HepG2 (cell line): ENCODE measurements around the gene ATG9A. TPM values are rescaled to one million over a fixed set of nuclear protein-coding genes. Genes with fewer than 3 reads are reported as not detected.

ENCODE experiments used
- GATAD2A ChIP-seq: IDR thresholded peaks from 2 replicates; pipeline ENCODE4 v1.6.1; 2016
- HNF4A ChIP-seq: sonication (generic); formaldehyde crosslinking; IDR thresholded peaks from 2 replicates; pipeline ENCODE4 v1.4.0; 2020; ENCODE audit warnings: missing genetic modification reagents
- NONO ChIP-seq, 2 experiments: fragments of 450-650 bp in 1 of 2; sonication (generic) in 1 of 2; formaldehyde crosslinking in 1 of 2; IDR thresholded peaks in 1 of 2; conservative IDR thresholded peaks in 1 of 2; 2 replicates each; pipeline versions ENCODE4 v1.6.1 to v1.8.0; 2017 to 2022; ENCODE audit warnings: mild to moderate bottlenecking in 1 of 2, missing genetic modification reagents in 1 of 2, moderate library complexity in 1 of 2
- RARA ChIP-seq: IDR thresholded peaks from 2 replicates; pipeline ENCODE4 v1.6.1; 2016; ENCODE audit warnings: missing genetic modification reagents, missing compliant biosample characterization
- SALL1 ChIP-seq: sonication (generic); formaldehyde crosslinking; IDR thresholded peaks from 2 replicates; pipeline ENCODE4 v1.8.0; 2022; ENCODE audit warnings: mild to moderate bottlenecking, missing genetic modification reagents
- SATB2 ChIP-seq: sonication (generic); formaldehyde crosslinking; IDR thresholded peaks from 2 replicates; pipeline ENCODE4 v1.5.0; 2020; ENCODE audit warnings: missing genetic modification reagents
- SIN3B ChIP-seq: fragments of 150-350 bp; IDR thresholded peaks from 2 replicates; pipeline ENCODE4 v1.6.1; 2014; ENCODE audit warnings: low read length
- SNRNP70 ChIP-seq: fragments of 200-400 bp; formaldehyde crosslinking; IDR thresholded peaks from 2 replicates; pipeline ENCODE4 v1.6.1; 2017; ENCODE audit warnings: mild to moderate bottlenecking, low read depth, low read length, moderate library complexity
- TBL1XR1 ChIP-seq: fragments of 150-350 bp; IDR thresholded peaks from 2 replicates; pipeline ENCODE4 v1.6.1; 2014; ENCODE audit warnings: borderline replicate concordance, low read length; ENCODE audit not compliant: partially characterized antibody
- ZBTB7B ChIP-seq: sonication (generic); formaldehyde crosslinking; IDR thresholded peaks from 2 replicates; pipeline ENCODE4 v1.4.0; 2020; ENCODE audit warnings: missing genetic modification reagents
- ZFY ChIP-seq: sonication (generic); formaldehyde crosslinking; IDR thresholded peaks from 2 replicates; pipeline ENCODE4 v1.4.0; 2020; ENCODE audit warnings: missing genetic modification reagents
- ZNF264 ChIP-seq: sonication (generic); formaldehyde crosslinking; IDR thresholded peaks from 2 replicates; pipeline ENCODE4 v1.4.0; 2020; ENCODE audit warnings: missing genetic modification reagents
- ZNF292 ChIP-seq: sonication (generic); formaldehyde crosslinking; IDR thresholded peaks from 2 replicates; pipeline ENCODE4 v1.8.1; 2022; ENCODE audit warnings: mild to moderate bottlenecking, low read depth, missing genetic modification reagents, borderline replicate concordance
- ZNF605 ChIP-seq: sonication (generic); formaldehyde crosslinking; IDR thresholded peaks from 2 replicates; pipeline ENCODE4 v1.8.0; 2022; ENCODE audit warnings: mild to moderate bottlenecking, missing genetic modification reagents
- ZNF678 ChIP-seq: sonication (generic); formaldehyde crosslinking; IDR thresholded peaks from 2 replicates; pipeline ENCODE4 v1.4.0; 2020; ENCODE audit warnings: mild to moderate bottlenecking, missing genetic modification reagents
- polyA plus RNA-seq, 8 experiments: library from polyadenylated mRNA; depleted of rRNA in 3 of 8; stranded (reverse) in 7 of 8; unstranded in 1 of 8; fragments of >200 nt; fragmentation: Illumina TruSeq in 4 of 8; extraction: Trizol in 4 of 8; gene quantifications; 2 replicates each; pipeline versions ENCODE4 v1.2.1 to v1.2.3, GENCODE V29; 2011 to 2016; ENCODE audit warnings: low read depth in 4 of 8, missing spikeins in 1 of 8, mixed read lengths in 1 of 8; ENCODE audit not compliant: insufficient read depth in 1 of 8
- total RNA-seq, 5 experiments: library from RNA; depleted of rRNA; stranded (reverse); fragments of >200 nt; fragmentation: Illumina TruSeq; extraction: Trizol; gene quantifications; 2 replicates each; pipeline ENCODE4 v1.2.3, GENCODE V29; 2016; ENCODE audit warnings: low read depth in 1 of 5
- TF ChIP-seq, protein P1 (sequence below): IDR thresholded peaks from 2 replicates; pipeline ENCODE4 v1.6.1; 2016; ENCODE audit warnings: mild to moderate bottlenecking
- TF ChIP-seq, protein P2 (sequence below): sonication (generic); formaldehyde crosslinking; IDR thresholded peaks from 2 replicates; pipeline ENCODE4 v1.4.0; 2020; ENCODE audit warnings: mild to moderate bottlenecking, missing genetic modification reagents, borderline replicate concordance
- TF ChIP-seq, protein P3 (sequence below): sonication (generic); formaldehyde crosslinking; IDR thresholded peaks from 2 replicates; pipeline ENCODE4 v1.8.0; 2023; ENCODE audit warnings: mild to moderate bottlenecking, missing genetic modification reagents
- TF ChIP-seq, protein P4 (sequence below): IDR thresholded peaks from 2 replicates; pipeline ENCODE4 v1.6.1; 2012; ENCODE audit warnings: inconsistent platforms
- TF ChIP-seq, protein P5 (sequence below): sonication (generic); formaldehyde crosslinking; IDR thresholded peaks from 2 replicates; pipeline ENCODE4 v1.5.0; 2020; ENCODE audit warnings: mild to moderate bottlenecking, missing genetic modification reagents
- TF ChIP-seq, protein P6 (sequence below): sonication (generic); formaldehyde crosslinking; conservative IDR thresholded peaks from 2 replicates; pipeline ENCODE4 v1.4.0; 2020; ENCODE audit warnings: missing genetic modification reagents

Gene ATG9A
- total and polyA plus RNA-seq, 2 of the 13 experiments (the other 11 are each of a cell fraction or from before 2014, with no cell fraction given), result 35.0 to 131 TPM

DNA sequence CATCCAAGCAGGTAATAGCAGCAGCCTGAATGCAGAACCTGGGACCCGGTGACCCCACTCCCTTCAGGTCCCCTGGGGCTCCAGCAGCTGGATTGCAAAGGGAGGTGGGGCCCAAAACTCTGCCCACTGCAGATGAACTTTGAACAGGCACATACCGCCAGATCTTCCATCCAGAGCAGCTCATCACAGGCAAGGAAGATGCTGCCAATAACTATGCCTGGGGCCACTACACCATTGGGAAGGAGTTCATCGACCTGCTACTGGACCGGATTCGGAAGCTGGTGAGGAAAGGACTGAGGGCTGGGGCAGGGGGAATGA lies 40.6 kb upstream of the ATG9A start (continued):
- TF ChIP-seq, protein P1, sequence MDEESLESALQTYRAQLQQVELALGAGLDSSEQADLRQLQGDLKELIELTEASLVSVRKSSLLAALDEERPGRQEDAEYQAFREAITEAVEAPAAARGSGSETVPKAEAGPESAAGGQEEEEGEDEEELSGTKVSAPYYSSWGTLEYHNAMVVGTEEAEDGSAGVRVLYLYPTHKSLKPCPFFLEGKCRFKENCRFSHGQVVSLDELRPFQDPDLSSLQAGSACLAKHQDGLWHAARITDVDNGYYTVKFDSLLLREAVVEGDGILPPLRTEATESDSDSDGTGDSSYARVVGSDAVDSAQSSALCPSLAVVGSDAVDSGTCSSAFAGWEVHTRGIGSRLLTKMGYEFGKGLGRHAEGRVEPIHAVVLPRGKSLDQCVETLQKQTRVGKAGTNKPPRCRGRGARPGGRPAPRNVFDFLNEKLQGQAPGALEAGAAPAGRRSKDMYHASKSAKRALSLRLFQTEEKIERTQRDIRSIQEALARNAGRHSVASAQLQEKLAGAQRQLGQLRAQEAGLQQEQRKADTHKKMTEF (CRISPR knock-in tag), result no peak
- TF ChIP-seq, protein P2, sequence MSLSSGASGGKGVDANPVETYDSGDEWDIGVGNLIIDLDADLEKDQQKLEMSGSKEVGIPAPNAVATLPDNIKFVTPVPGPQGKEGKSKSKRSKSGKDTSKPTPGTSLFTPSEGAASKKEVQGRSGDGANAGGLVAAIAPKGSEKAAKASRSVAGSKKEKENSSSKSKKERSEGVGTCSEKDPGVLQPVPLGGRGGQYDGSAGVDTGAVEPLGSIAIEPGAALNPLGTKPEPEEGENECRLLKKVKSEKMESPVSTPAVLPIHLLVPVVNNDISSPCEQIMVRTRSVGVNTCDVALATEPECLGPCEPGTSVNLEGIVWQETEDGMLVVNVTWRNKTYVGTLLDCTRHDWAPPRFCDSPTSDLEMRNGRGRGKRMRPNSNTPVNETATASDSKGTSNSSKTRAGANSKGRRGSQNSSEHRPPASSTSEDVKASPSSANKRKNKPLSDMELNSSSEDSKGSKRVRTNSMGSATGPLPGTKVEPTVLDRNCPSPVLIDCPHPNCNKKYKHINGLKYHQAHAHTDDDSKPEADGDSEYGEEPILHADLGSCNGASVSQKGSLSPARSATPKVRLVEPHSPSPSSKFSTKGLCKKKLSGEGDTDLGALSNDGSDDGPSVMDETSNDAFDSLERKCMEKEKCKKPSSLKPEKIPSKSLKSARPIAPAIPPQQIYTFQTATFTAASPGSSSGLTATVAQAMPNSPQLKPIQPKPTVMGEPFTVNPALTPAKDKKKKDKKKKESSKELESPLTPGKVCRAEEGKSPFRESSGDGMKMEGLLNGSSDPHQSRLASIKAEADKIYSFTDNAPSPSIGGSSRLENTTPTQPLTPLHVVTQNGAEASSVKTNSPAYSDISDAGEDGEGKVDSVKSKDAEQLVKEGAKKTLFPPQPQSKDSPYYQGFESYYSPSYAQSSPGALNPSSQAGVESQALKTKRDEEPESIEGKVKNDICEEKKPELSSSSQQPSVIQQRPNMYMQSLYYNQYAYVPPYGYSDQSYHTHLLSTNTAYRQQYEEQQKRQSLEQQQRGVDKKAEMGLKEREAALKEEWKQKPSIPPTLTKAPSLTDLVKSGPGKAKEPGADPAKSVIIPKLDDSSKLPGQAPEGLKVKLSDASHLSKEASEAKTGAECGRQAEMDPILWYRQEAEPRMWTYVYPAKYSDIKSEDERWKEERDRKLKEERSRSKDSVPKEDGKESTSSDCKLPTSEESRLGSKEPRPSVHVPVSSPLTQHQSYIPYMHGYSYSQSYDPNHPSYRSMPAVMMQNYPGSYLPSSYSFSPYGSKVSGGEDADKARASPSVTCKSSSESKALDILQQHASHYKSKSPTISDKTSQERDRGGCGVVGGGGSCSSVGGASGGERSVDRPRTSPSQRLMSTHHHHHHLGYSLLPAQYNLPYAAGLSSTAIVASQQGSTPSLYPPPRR (CRISPR knock-in tag), result no peak
- TF ChIP-seq ZNF605 (CRISPR knock-in tag), result no peak
- TF ChIP-seq, protein P3, sequence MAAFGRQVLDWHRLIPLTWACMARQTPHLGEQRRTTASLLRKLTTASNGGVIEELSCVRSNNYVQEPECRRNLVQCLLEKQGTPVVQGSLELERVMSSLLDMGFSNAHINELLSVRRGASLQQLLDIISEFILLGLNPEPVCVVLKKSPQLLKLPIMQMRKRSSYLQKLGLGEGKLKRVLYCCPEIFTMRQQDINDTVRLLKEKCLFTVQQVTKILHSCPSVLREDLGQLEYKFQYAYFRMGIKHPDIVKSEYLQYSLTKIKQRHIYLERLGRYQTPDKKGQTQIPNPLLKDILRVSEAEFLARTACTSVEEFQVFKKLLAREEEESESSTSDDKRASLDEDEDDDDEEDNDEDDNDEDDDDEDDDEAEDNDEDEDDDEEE, result no peak
- TF ChIP-seq RARA, result no peak
- no peak for TF ChIP-seq TBL1XR1
- 0 out of 2 replicates have a peak, but pooled peaks have one; percentile 47 for TF ChIP-seq ZFY
- TF ChIP-seq SNRNP70, result no peak
- peak; percentile 59; the same call in 1 of the 2 replicates for TF ChIP-seq ZBTB7B (CRISPR knock-in tag)
- TF ChIP-seq NONO (IDR thresholded peaks at IDR 0.05), result no peak
- no peak for TF ChIP-seq NONO (CRISPR knock-in tag; conservative IDR thresholded peaks at IDR 0.05)
- peak; percentile 79 for TF ChIP-seq HNF4A (CRISPR knock-in tag)
- 0 out of 2 replicates have a peak, but pooled peaks have one; percentile 11 for TF ChIP-seq ZNF264 (CRISPR knock-in tag)
- TF ChIP-seq, protein P4, sequence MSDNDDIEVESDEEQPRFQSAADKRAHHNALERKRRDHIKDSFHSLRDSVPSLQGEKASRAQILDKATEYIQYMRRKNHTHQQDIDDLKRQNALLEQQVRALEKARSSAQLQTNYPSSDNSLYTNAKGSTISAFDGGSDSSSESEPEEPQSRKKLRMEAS, result peak; percentile 5; the same call in 1 of the 2 replicates
- TF ChIP-seq GATAD2A, result peak; percentile 31; the same call in 1 of the 2 replicates
- TF ChIP-seq SIN3B, result no peak
- TF ChIP-seq SALL1, result 0 out of 2 replicates have a peak, but pooled peaks have one; percentile 9
- TF ChIP-seq ZNF678 (CRISPR knock-in tag), result no peak
- no peak for TF ChIP-seq SATB2
- TF ChIP-seq, protein P5, sequence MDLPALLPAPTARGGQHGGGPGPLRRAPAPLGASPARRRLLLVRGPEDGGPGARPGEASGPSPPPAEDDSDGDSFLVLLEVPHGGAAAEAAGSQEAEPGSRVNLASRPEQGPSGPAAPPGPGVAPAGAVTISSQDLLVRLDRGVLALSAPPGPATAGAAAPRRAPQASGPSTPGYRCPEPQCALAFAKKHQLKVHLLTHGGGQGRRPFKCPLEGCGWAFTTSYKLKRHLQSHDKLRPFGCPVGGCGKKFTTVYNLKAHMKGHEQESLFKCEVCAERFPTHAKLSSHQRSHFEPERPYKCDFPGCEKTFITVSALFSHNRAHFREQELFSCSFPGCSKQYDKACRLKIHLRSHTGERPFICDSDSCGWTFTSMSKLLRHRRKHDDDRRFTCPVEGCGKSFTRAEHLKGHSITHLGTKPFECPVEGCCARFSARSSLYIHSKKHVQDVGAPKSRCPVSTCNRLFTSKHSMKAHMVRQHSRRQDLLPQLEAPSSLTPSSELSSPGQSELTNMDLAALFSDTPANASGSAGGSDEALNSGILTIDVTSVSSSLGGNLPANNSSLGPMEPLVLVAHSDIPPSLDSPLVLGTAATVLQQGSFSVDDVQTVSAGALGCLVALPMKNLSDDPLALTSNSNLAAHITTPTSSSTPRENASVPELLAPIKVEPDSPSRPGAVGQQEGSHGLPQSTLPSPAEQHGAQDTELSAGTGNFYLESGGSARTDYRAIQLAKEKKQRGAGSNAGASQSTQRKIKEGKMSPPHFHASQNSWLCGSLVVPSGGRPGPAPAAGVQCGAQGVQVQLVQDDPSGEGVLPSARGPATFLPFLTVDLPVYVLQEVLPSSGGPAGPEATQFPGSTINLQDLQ (CRISPR knock-in tag), result no peak
- TF ChIP-seq ZNF292 (CRISPR knock-in tag), result no peak
- TF ChIP-seq, protein P6, sequence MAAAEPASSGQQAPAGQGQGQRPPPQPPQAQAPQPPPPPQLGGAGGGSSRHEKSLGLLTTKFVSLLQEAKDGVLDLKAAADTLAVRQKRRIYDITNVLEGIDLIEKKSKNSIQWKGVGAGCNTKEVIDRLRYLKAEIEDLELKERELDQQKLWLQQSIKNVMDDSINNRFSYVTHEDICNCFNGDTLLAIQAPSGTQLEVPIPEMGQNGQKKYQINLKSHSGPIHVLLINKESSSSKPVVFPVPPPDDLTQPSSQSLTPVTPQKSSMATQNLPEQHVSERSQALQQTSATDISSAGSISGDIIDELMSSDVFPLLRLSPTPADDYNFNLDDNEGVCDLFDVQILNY (CRISPR knock-in tag), result no peak
